Stimulated activated naive B cell treated with anti-CD40 and anti-IgM and Interleukin-4, amounts not matched to agents 10 μg/mL and 1 μg/mL and 100 μg/mL, for 72 hours (primary cell): ENCODE data around the gene ASPSCR1.

Experiments used
- ATAC-seq, 2 donors: fragments of 150-1000 bp; cut with Tn5 transposase; replicated peaks; 2 replicates each; pipeline ENCODE4 v1.10.0; 2021; ENCODE audit warnings: moderate library complexity in 1 of 2
- DNase-seq: peaks from one replicate; pipeline ENCODE4 v3.0.0; 2021
- H3K27ac Mint-ChIP-seq: one replicate; pipeline ENCODE4 v1.8.0; 2022; ENCODE audit warnings: mild to moderate bottlenecking, mixed read lengths
- H3K27me3 Mint-ChIP-seq, 2 donors: one replicate each; pipeline ENCODE4 v1.8.0; 2022; ENCODE audit warnings: mixed read lengths in 2 of 2
- H3K36me3 Mint-ChIP-seq, 2 donors: one replicate each; pipeline ENCODE4 v1.8.0; 2022; ENCODE audit warnings: mixed read lengths in 2 of 2, mild to moderate bottlenecking in 1 of 2
- H3K4me1 Mint-ChIP-seq, 2 donors: one replicate each; pipeline ENCODE4 v1.8.0; 2022; ENCODE audit warnings: mixed read lengths in 2 of 2, mild to moderate bottlenecking in 1 of 2
- H3K4me3 Mint-ChIP-seq, 2 donors: one replicate each; pipeline ENCODE4 v1.8.0; 2022; ENCODE audit warnings: mild to moderate bottlenecking in 2 of 2, mixed read lengths in 2 of 2, moderate library complexity in 1 of 2
- H3K9me3 Mint-ChIP-seq, 2 donors: one replicate each; pipeline ENCODE4 v1.8.0; 2022; ENCODE audit warnings: mixed read lengths in 2 of 2, mild to moderate bottlenecking in 1 of 2

Gene ASPSCR1

DNA sequence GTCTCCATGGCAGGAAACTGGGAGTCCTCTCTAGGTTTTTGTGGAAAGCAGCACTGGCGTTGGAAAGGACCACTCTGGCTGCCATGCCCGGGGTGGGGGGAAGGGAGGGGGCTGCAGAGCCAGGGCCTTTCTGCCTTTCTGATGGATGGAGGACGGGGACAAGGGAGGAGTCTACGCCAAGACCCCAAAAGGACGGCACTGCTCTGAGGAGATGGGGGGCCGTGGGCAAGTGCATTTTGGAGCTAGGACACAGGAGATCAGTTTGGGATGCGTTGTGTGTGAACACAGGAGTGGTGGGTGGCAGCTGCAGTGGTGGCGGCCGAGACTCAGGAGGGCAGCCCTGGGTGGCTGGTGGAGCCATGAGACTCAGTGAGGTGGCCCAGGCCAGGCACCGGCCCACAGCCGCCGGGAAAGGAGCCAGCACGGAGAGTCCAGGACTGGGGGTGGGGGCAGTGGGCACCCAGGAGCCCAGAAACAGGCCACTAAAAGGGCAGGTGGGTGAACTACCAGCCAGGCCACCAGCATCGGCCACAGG is 43.2 kb downstream of the ASPSCR1 start:
- Mint-ChIP-seq H3K9me3 (no peaks in the 10 kb centered on the region), H3K27ac (no peak overlapping the region), H3K4me1 (peaks cover 23 to 33% of the 10 kb centered on the region in 2 donors), H3K4me3 (peak overlapping the region in 1 of 2 donors; percentile 23), H3K27me3 (no peaks in the 10 kb centered on the region), H3K36me3 (peaks cover 5 to 7% of the 10 kb centered on the region in 2 donors)
- DNase-seq = no peak
- ATAC-seq = no peak

DNA sequence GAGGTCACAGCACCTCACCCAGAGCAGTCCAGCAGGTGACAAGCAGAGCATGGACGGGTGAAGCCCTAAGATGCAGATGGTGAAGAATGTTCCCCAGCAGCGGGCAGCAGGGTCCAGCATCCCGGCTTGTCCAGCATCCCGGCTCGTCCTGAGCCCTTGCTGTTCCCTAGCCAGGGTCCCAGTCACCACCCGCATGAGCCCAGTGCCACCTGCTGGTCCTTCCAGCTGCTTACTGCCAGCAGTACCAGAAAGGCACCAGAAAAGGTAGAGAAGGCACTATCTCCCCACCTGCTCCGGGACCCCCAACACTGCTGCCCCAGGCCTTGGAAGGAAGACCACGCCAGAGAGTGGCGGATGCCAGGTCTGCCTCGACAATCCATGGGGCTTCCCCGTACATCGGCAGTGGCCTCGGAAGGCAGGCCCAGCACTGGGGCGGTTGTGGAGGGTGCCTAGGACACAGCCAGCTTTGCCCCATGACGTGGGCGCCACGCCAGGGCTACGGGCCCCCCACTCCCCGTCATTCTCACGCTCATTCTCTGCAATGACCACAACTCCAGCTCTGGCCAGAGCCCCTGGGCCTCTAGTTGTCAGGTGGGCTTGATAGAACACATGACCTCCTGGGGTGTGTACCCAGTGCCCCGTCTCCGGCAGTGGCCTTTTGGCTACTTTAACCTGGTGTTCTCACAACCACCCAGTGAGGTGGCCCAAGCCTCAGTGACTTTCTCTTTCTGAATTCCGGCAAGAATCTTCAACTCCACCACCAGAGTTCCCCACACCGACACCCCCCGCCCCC is 43.9 kb downstream of the ASPSCR1 start:
- Mint-ChIP-seq H3K9me3 (no peaks in the 10 kb centered on the region), H3K27ac (no peak overlapping the region), H3K36me3 (peaks cover 7 to 9% of the 10 kb centered on the region in 2 donors), H3K4me1 (peaks cover 23 to 33% of the 10 kb centered on the region in 2 donors), H3K27me3 (no peaks in the 10 kb centered on the region), H3K4me3 (peak overlapping the region; percentile 88 to 91)
- DNase-seq = peak; percentile 40
- no peak for ATAC-seq

DNA sequence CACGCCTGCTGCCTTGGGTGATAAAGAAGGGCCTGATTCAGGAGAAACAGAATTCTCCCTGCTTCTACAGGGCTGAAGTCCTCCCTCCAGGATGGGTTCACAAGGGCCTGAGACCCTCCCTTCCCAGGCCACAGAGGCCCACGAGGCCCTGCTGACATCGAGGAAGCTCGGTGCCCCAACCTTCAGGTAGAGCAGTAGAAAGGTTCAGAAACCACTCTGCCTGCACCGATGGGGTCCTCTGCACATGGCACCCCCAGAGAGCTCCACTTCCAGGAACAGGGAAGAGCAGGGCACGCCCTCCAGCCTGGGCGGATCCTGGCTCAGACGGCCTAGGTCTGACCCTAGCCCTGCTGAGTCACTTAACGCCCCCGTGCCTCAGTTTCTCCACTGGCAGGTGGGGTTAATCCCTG is 44.5 kb downstream of the ASPSCR1 start:
- Mint-ChIP-seq H3K36me3 (peaks cover 7 to 14% of the 10 kb centered on the region in 2 donors), H3K9me3 (no peaks in the 10 kb centered on the region), H3K4me1 (peaks cover 23 to 33% of the 10 kb centered on the region in 2 donors), H3K27ac (peak overlapping the region; percentile 14), H3K4me3 (peak overlapping the region; percentile 88 to 91), H3K27me3 (peaks cover 0 to under 1% of the 10 kb centered on the region in 2 donors)
- no peak for ATAC-seq
- DNase-seq = no peak

DNA sequence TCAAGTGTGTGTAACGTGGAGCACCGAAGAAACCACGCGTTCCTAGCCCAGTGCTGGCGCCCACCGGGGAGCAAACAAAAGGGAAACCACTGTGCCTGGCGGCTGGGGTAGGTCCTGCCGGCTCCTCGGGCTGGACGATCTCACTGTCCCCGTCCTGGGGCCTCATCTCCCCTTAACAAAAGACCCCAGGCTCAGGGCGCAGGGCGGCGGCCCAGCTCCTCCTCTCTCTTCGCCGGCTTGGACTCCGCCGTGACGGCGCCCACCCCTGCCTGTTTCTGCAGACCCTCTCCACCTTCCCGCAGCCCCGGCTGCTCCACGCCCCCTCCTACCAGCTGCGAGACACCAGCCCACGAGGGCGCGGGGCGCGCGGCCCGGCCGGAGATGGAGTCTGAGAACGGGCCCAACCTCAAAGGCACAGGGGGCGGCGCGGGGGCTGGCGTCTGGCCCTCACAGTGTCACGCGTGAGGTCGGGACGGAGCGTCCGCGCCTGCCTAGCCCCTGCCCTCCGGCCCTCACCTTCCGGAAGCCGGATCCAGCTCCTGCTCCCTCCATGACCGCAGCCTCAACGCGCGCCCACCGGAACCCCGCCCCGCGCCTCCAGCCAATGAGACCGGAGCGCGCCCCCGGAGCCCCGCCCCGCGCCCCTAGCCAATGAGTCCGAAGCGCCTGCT is 45.0 kb downstream of the ASPSCR1 start, which contains the start of gene CENPX:
CENPX (minus strand) TSS at position 569 of the 671 bp plus-strand sequence; CDS start at position 552, 17 bp downstream.
- H3K9me3 Mint-ChIP-seq = no peaks in the 10 kb centered on the region
- H3K27ac Mint-ChIP-seq = peak within 1 kb of the TSS; percentile 76
- no peak for DNase-seq
- peak; percentile 16 to 21 for ATAC-seq
- H3K27me3 Mint-ChIP-seq = peaks cover 0 to 6% of the 10 kb centered on the region in 2 donors
- H3K4me1 Mint-ChIP-seq = peaks cover 23 to 33% of the 10 kb centered on the region in 2 donors
- H3K4me3 Mint-ChIP-seq = peak within 1 kb of the TSS; percentile 88 to 91
- H3K36me3 Mint-ChIP-seq = peaks cover 13 to 19% of the 10 kb centered on the region in 2 donors

DNA sequence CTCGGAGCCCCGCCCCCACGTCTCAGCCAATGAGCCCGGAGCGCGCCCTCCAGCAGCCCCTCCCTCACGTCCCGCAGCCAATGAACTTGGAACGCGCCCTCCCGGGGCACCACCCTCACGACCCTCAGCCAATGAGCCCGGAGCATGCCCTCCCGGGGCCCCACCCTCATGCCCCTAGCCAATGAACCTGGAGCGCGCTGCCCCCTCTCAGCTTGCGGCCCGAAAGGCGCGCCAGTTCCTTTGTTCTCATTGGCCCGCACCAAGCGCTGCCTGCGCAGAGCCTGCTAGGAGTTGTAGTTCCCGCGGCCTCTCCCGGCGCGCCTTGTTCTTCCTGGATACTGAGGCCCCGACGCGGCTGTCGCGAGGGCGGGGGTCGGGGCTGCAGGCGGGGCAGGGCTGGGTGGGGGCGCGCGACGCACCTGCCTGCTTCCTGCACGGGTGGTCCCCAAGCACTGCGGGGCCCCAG is 45.6 kb downstream of the ASPSCR1 start, which contains the start of gene LRRC45:
LRRC45 (plus strand) TSS at position 325 of the 466 bp plus-strand sequence. CDS start 339 bp downstream, outside the sequence.
- H3K4me1 Mint-ChIP-seq = peaks cover 23 to 33% of the 10 kb centered on the region in 2 donors
- peaks cover 15 to 22% of the 10 kb centered on the region in 2 donors for H3K36me3 Mint-ChIP-seq
- H3K4me3 Mint-ChIP-seq = peak within 1 kb of the TSS; percentile 88 to 91
- DNase-seq = peak; percentile 100
- ATAC-seq = peak; percentile 93 to 95
- no peaks in the 10 kb centered on the region for H3K9me3 Mint-ChIP-seq
- H3K27ac Mint-ChIP-seq = peak within 1 kb of the TSS; percentile 76
- H3K27me3 Mint-ChIP-seq = peaks cover 0 to 11% of the 10 kb centered on the region in 2 donors

DNA sequence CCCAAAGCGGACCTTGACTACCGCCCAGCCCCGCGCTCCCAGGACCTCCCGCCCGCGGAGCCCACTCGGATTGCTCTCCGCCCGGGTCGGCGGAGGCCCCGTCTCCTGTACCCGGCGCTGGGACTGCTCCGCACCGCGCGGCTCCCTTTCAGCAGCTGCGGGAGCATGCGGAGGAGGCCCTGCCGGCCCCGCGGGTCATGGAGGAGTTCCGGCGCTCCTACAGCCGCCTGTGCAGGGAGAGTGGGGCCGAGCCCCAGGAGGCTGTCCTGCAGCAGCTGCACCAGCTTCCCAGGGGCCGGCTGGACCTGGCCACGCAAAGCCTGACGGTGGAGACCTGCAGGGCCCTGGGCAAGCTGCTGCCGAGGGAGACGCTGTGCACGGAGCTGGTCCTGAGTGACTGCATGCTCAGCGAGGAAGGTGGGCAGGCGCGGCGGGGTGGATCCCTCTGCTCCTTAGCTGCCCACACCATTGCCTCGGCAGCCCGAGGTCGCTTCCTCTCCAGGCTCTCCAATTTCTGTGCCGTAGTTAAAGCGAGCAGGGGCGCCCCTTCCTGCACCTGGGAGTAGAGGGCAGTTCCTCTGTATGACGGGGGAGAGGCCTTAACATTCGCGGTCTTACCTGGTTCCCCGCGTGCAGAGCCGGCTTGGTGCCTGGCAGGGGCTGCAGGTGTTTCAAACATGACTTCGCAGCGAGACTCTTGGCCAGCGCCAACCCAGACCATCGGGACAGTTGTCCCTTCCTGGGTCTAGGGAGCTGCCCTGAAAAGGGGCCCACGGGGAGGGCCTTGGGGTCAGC is 46.2 kb downstream of the ASPSCR1 start:
- ATAC-seq (peak; percentile 2 to 5), DNase-seq (no peak)

DNA sequence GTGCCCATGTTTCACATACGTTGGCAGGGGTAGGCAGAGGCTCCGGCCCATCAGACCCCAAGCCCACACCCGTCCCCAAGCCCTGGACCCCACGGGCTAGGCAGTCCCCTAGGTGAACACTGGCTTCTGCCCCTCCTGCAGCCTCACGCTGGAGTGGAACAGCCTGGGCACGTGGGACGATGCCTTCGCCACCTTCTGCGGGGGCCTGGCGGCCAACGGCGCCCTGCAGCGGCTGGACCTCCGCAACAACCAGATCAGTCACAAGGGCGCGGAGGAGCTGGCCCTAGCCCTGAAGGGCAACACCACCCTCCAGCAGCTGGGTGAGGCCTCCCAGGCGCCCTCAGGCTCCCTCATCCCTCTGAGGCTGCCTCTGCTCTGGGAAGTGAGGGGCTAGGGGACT is 47.4 kb downstream of the ASPSCR1 start:
- H3K36me3 Mint-ChIP-seq = peaks cover 20 to 30% of the 10 kb centered on the region in 2 donors
- DNase-seq (no peak), ATAC-seq (no peak)
- H3K27ac Mint-ChIP-seq = no peak overlapping the region
- H3K9me3 Mint-ChIP-seq = no peaks in the 10 kb centered on the region
- no peak overlapping the region for H3K4me3 Mint-ChIP-seq
- H3K4me1 Mint-ChIP-seq = peaks cover 26 to 41% of the 10 kb centered on the region in 2 donors
- H3K27me3 Mint-ChIP-seq = peaks cover 4 to 21% of the 10 kb centered on the region in 2 donors

More for the DNA sequence above, 46.2 kb downstream of the ASPSCR1 start:
- H3K4me3 Mint-ChIP-seq = peak overlapping the region; percentile 81 to 91
- H3K9me3 Mint-ChIP-seq = no peaks in the 10 kb centered on the region
- peaks cover 0 to 13% of the 10 kb centered on the region in 2 donors for H3K27me3 Mint-ChIP-seq
- peaks cover 15 to 22% of the 10 kb centered on the region in 2 donors for H3K36me3 Mint-ChIP-seq
- peaks cover 23 to 33% of the 10 kb centered on the region in 2 donors for H3K4me1 Mint-ChIP-seq
- no peak overlapping the region for H3K27ac Mint-ChIP-seq

DNA sequence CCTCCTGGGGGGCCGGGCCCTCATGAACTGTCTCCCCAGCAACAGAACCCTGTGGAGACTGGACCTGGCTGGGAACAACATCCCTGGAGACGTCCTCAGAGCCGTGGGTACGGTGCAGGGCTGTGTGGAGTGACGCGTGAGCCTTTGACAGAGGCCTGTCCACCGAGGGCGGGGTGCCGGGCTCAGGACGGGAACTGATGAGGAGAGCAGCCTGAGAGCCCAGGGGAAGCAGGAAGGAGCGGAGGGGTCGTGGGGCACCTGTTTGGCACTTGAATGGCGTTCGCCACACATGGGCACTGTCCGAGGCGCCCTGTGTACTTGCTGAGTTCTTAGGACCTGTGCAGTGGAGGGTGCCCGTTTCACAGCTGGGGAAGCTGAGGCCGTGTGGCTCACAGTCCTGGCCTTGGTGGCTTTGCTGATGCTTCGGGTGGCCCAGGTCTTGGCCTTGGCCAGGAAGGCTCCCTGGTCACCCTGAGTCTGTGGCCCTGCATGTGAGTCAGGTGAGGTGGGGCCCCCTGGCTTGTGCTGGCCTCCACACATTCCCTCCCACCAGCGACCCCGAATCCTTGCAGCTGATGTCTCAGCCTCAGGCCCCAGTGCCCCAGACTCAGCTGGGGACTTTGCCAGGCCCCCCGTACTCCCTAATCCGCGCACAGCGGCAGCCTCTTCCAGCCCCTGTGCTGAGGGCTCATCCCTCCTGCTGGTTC is 48.1 kb downstream of the ASPSCR1 start:
- H3K27me3 Mint-ChIP-seq = peaks cover 4 to 23% of the 10 kb centered on the region in 2 donors
- H3K36me3 Mint-ChIP-seq = peaks cover 20 to 30% of the 10 kb centered on the region in 2 donors
- DNase-seq = no peak
- no peaks in the 10 kb centered on the region for H3K9me3 Mint-ChIP-seq
- no peak for ATAC-seq
- peaks cover 25 to 38% of the 10 kb centered on the region in 2 donors for H3K4me1 Mint-ChIP-seq
- H3K27ac Mint-ChIP-seq = peak overlapping the region; percentile 31
- no peak overlapping the region for H3K4me3 Mint-ChIP-seq

DNA sequence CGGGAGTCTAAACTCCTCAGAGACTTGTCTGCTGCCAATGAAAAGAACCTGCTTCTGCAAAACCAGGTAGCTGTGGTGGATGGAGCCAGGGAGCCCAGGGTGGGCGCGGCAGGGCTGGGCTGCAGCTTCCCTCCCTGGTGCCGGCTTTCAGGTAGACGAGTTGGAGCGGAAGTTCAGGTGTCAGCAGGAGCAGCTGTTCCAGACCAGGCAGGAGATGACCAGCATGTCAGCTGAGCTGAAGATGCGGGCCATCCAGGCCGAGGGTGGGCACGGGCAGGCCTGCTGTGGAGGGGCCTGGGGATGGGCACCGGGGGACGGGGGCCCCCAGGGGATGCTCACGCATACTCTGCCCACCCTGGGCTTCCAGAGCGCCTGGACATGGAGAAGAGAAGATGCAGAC is 50.8 kb downstream of the ASPSCR1 start:
- Mint-ChIP-seq H3K27me3 (peaks cover 4 to 23% of the 10 kb centered on the region in 2 donors), H3K4me3 (no peak overlapping the region)
- no peak for ATAC-seq

DNA sequence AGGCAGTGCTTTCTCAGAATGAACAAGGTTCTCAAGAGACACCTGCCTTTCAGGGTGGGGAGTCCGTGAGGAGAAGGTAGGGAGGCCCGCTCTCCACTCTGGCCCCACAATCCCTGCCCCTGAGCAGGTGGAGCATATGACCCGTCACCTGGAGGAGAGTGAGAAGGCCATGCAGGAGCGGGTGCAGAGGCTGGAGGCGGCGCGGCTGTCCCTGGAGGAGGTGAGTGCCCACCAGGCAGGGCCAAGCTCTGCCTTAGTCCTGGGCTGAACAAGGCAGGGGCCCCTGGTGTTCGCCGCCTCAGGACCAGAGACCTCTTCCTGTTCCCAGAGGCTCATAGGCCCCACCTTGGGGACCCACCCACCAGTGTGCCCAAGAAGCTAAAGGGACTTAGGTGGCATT is 51.5 kb downstream of the ASPSCR1 start:
- ATAC-seq = no peak
- Mint-ChIP-seq H3K27ac (no peak overlapping the region), H3K9me3 (no peaks in the 10 kb centered on the region), H3K4me1 (peaks cover 10 to 20% of the 10 kb centered on the region in 2 donors), H3K4me3 (peak overlapping the region in 1 of 2 donors; percentile 89), H3K27me3 (peaks cover 4 to 23% of the 10 kb centered on the region in 2 donors), H3K36me3 (peaks cover 21 to 30% of the 10 kb centered on the region in 2 donors)
- DNase-seq = no peak

More for the DNA sequence above, 50.8 kb downstream of the ASPSCR1 start:
- DNase-seq = no peak
- Mint-ChIP-seq H3K27ac (no peak overlapping the region), H3K9me3 (no peaks in the 10 kb centered on the region), H3K36me3 (peaks cover 21 to 30% of the 10 kb centered on the region in 2 donors), H3K4me1 (peaks cover 13 to 24% of the 10 kb centered on the region in 2 donors)

DNA sequence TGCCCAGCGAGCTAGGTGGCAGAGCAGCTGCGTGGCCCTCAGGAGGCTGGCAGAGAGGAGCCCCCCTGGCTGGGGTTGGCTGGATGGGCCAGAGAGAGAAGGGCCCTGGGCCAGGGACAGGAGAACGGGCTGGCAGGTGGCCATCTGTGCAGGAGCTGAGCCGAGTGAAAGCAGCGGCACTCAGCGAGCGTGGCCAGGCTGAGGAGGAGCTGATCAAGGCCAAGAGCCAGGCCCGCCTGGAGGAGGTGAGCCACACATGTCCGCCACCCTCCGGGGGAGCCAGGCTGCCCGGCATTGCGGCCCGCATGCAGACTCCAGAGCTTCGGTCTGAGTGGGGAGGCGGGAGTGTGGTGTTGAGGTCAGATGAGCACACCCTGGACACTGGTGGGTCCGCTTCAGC is 52.0 kb downstream of the ASPSCR1 start:
- Mint-ChIP-seq H3K27me3 (peaks cover 4 to 23% of the 10 kb centered on the region in 2 donors), H3K4me3 (peak overlapping the region; percentile 61 to 89), H3K36me3 (peaks cover 21 to 30% of the 10 kb centered on the region in 2 donors), H3K9me3 (no peaks in the 10 kb centered on the region), H3K27ac (peak overlapping the region; percentile 42), H3K4me1 (peaks cover 6 to 20% of the 10 kb centered on the region in 2 donors)
- DNase-seq (no peak), ATAC-seq (no peak)

DNA sequence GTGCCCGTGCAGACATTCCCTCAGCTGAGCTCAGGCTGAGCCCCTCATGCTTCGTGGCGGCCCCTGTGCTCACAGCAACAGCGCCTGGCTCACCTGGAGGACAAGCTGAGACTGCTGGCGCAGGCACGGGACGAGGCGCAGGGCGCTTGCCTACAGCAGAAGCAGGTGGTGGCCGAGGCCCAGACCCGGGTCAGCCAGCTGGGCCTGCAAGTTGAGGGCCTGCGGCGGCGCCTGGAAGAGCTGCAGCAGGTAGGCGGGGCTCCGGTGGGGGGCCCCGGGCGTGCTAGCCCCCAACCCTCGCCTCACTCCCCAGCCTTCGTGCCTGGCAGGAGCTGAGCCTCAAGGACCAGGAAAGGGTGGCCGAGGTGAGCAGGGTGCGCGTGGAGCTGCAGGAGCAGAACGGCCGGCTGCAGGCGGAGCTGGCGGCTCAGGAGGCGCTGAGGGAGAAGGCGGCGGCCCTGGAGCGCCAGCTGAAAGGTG is 52.6 kb downstream of the ASPSCR1 start:
- DNase-seq (no peak), ATAC-seq (no peak)
- Mint-ChIP-seq H3K27ac (no peak overlapping the region), H3K27me3 (peaks cover 4 to 23% of the 10 kb centered on the region in 2 donors), H3K36me3 (peaks cover 21 to 32% of the 10 kb centered on the region in 2 donors), H3K4me1 (peaks cover 7 to 22% of the 10 kb centered on the region in 2 donors), H3K4me3 (peak overlapping the region; percentile 61 to 89), H3K9me3 (no peaks in the 10 kb centered on the region)
